ENCODE data around the gene COL1A2.

Gene COL1A2

GRCh38 chr7:94410413-94411187 is 15.9 kb downstream of the COL1A2 start:
- DNase-seq (ENCODE audit: low read depth in 3 of 3), result no peak

DNA sequence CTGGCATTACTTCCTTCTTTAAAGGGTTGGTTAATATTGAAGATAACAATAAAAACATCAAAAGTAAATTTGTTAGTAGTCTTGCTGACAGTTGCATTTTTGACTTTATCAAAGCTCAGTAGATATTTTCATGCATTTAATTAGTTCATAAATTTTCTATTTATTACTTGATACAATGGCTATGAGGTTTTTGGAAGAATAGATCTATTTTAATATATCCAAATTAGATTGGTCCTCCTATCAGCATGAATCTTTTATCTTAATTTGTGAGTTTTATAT is 16.4 kb downstream of the COL1A2 start:
- no peak for DNase-seq (ENCODE audit: low read depth in 3 of 3)

DNA sequence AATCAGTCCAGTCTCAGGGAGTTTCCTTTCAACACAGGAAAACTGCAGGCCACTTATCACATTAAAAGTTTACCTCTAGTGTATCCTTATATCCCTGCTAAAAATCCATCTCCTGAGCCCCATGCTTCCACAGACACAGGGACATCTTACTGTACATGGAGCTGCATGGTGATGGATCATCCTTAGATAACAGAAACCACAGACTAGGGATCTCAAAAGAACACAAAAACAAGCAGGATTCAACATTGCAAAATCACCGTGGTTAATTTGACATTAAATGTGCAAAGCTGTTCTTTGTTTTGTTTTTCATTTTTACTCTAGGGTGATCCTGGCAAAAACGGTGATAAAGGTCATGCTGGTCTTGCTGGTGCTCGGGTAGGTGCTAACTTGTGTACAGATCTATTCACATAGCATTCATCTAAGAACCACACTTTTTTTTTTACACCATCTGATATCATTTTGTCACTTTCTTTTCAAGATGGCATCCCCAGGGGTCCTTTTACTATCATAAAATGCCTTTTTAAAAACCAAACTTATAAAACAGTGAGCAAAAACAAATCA is 18.1 kb downstream of the COL1A2 start:
- DNase-seq (ENCODE audit: low read depth in 3 of 3), result no peak

GRCh38 chr7:94414481-94414880 is 19.8 kb downstream of the COL1A2 start:
- no peak for DNase-seq (ENCODE audit: low read depth in 3 of 3)

- no peak for DNase-seq (ENCODE audit: low read depth in 3 of 3)
Observed at GRCh38 chr7:94414980-94415379, 20.3 kb downstream of the COL1A2 start.

DNA sequence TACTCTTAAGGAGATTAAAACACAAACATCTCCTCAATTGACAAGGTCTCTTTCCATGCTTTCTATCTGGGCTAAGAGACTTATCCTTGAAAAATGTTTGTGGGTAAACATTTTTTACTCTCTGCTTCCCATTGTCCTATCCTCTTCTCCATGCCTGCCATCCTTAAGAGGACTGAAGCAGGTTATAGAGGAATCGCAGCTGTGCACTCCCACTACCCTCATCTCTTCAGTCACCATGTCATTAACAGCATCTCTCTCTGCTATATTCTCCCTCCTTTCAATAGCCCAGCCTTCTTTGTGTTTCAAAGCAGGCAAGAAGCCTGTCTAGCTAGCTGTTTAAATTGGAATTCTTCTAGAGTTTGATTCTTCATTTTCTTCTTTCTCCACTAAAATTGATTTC is 22.6 kb downstream of the COL1A2 start:
- DNase-seq (ENCODE audit: low read depth in 3 of 3), result no peak

DNA sequence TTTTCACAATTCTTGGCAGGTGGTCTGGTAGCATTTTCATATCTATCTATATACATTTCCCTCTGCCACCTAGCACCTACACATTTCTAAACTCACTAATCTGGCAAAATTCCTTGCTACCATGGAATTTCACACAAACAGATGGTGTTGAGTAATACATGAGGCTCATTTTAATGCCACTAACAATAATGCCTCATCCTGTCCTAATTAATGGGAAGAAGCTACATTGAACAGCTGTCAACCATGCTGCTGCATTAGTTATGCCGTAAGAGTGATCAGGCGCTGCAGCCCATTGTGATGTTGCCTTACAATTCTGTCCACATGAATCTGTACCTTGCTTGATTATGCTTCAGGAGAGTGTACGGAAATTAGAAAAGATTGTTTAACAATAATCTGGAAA is 23.2 kb downstream of the COL1A2 start:
- DNase-seq (ENCODE audit: low read depth in 3 of 3), result no peak

DNA sequence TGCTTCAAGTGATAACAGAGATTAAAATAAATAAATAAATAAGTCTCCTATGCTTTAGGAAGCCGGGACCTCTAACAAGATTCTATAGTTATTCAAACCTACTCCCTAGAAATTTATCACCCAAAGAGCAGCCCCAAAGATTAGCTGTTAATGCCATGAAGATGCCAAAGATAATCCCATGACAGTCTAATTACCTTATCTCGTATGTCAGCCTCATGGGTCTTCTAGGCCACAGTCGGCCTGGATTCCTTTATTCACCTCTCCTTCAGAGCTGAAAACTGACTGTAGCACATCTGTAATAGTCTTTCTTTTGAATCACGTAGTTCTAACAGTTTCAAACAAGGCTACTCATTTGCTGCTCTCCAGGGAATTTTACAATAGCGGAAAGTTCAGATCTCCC is 24.2 kb downstream of the COL1A2 start:
- no peak for DNase-seq (ENCODE audit: low read depth in 3 of 3)

DNA sequence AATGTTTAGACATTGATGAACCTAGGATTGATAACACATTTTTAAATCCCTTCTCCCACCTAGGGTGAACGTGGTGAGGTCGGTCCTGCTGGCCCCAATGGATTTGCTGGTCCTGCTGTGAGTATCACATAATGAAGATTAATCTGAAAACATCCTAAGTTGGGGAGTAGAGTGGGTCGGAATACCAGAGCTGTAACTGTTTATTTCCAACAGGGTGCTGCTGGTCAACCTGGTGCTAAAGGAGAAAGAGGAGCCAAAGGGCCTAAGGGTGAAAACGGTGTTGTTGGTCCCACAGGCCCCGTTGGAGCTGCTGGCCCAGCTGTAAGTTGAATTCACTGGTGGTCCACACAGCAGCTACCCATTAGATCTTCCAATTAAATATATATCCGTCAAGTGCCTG is 25.6 kb downstream of the COL1A2 start:
- DNase-seq (ENCODE audit: low read depth in 3 of 3), result no peak

GRCh38 chr7:94421681-94422080 is 27.0 kb downstream of the COL1A2 start:
- DNase-seq (ENCODE audit: low read depth in 3 of 3), result no peak

- no peak for DNase-seq (ENCODE audit: low read depth in 3 of 3)
Observed at GRCh38 chr7:94422136-94422535, 27.4 kb downstream of the COL1A2 start.

DNA sequence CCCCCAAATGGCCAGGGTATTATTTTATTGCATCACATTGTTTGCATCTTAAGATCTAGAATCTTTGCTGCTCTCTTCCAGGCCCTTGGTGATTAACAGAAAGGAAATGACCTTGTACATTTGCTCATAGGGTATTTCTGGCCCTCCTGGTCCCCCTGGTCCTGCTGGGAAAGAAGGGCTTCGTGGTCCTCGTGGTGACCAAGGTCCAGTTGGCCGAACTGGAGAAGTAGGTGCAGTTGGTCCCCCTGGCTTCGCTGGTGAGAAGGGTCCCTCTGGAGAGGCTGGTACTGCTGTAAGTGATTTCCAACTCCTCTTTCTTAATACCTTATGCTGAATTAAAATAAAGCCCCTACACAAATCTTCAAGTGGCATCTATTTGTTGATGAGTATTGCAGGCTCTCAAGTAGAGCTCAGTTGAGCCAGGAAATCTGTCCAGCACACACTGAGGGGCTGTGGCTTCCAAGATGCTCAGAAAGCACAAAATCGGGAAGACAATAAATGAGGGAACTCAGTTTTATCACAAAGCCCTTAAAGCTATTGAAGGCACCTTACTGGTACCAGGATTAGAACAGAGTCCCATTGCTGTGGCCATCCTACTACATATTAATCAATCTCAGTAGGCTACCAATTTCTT is 28.2 kb downstream of the COL1A2 start:
- DNase-seq (ENCODE audit: low read depth in 3 of 3), result no peak

DNA sequence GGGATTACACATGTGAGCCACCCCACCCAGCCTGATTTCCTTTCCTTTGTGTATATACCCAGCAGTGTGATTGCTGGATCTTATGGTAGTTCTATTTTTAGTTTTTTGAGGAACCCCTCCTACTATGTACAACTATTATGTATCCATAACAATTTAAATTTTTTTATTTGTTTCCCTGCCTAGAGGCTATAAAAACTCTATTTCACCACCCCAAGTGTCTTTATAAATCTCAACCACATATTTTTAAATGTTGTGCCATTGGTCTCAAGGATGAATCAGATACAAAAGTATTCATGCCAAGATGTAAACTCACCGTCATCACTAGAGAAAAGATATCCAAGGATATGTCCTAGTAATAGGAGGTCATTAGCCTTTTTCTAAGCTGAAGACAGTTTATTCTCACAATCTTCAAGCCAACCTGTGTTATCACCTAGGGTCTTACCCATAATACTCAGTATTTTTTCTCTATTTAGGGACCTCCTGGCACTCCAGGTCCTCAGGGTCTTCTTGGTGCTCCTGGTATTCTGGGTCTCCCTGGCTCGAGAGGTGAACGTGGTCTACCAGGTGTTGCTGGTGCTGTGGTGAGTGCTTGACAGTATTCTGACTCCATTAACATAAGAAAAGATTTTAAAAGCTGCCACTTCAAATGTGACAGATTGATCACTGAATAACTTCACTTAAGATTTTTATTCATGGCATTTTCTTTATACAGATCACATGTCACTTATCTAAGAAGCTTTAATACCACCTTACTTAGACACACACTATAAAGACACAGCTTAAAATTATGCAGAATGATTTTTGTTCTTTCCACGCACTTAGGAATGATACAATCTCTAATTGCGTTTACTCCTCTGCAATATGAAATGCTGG is 29.4 kb downstream of the COL1A2 start:
- no peak for DNase-seq (ENCODE audit: low read depth in 3 of 3)

GRCh38 chr7:94425546-94425945 is 30.9 kb downstream of the COL1A2 start:
- DNase-seq (ENCODE audit: low read depth in 3 of 3), result no peak

DNA sequence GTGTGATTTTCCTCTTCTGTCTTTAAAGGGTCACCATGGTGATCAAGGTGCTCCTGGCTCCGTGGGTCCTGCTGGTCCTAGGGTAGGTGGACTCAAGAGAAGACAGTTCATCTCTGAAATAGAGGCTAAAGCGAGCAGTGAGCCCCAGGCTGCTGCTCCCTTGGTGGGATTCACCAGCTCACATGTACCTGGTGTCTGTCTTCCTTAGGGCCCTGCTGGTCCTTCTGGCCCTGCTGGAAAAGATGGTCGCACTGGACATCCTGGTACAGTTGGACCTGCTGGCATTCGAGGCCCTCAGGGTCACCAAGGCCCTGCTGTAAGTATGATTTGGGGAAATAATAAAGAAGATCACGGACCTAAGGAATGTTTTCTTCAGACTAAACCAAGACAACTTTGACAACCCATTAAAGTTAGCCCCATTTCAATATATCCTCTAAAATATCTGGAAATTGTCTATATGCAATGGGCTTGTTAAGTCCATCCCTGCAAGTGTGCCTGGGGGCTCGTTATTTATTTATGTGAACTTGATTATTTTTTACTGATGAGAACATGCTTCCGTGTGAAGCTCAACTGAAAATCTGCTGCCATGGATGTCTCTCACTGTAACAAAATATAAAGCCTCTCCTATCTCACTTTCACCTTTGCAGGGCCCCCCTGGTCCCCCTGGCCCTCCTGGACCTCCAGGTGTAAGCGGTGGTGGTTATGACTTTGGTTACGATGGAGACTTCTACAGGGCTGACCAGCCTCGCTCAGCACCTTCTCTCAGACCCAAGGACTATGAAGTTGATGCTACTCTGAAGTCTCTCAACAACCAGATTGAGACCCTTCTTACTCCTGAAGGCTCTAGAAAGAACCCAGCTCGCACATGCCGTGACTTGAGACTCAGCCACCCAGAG is 32.5 kb downstream of the COL1A2 start:
- no peak for DNase-seq (ENCODE audit: low read depth in 3 of 3)

DNA sequence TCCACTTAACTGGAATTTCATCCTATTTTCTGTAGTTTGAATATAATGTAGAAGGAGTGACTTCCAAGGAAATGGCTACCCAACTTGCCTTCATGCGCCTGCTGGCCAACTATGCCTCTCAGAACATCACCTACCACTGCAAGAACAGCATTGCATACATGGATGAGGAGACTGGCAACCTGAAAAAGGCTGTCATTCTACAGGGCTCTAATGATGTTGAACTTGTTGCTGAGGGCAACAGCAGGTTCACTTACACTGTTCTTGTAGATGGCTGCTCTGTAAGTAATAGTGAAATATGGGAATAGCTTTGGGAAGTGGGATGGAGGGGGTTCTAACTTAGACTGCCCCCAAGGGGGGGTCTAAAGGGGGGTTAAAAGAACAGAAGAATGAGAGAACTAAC is 34.5 kb downstream of the COL1A2 start:
- DNase-seq (ENCODE audit: low read depth in 3 of 3), result no peak

DNA sequence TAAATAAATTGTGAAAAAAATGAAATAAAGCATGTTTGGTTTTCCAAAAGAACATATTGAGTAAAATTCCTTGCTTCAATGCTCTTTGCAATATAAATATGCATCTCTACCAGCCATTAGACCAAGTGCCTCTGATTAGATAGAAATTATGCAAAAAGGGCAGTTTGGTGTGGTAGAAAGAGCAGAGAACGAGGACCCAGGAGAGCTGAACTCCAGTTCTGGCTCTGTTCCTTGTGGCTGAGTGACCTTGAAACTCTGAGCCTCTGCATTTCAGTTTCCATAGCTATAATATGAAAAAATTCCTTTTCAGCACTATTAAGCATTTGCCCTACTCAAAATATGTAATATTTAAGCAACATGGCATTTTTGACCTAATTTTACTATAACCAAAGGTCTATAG is 36.5 kb downstream of the COL1A2 start:
- DNase-seq (ENCODE audit: low read depth in 3 of 3), result no peak

GRCh38 chr7:94431619-94432280 is 37.1 kb downstream of the COL1A2 start:
- DNase-seq (ENCODE audit: low read depth in 3 of 3), result no peak

- DNase-seq (ENCODE audit: low read depth in 3 of 3), result no peak
Observed at GRCh38 chr7:94432281-94432670, 37.6 kb downstream of the COL1A2 start.

DNA sequence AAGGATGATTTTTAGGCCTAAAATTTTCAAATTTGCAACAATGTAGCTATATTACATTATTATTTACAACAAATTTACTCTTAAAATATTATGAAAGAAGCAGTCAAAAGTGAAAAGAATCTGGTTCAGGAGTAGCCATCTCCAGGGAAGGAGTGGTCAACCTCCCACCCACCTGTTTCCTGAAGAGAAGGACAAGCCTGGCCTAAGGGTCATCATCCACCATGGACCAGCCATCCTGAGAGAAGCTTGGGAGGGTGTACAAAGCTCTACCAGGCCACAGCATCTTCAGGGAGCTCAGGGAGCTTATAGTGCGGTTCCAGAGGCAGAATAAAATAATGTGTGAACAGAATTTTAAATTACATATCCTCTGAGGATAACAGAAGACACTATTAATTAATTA is 38.1 kb downstream of the COL1A2 start:
- no peak for DNase-seq (ENCODE audit: low read depth in 3 of 3)

DNA sequence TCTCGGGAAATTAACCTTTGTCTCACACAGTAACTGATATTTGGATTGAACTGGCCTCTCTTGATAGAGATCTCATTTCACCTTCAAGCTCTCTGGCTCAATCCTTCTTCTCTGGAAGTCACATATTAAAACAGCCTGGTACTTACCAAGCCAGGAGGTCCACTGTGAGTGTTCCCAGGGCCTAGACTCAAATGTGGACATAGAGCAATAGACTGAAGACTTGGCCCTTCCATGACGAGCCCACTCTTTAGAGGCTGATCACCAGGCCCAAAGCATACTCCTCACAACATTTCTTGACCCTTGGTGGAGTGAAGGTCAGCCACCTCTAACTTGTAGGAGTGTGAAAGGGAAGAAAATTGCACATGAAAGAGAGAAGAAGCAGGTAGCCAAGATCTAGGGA is 38.5 kb downstream of the COL1A2 start:
- DNase-seq (ENCODE audit: low read depth in 3 of 3), result no peak
